Measurements from ENCODE around the gene EXOC3L2.
A peak's percentile ranks its signal among the peaks of the same experiment; 100 is the strongest.

Gene EXOC3L2

DNA sequence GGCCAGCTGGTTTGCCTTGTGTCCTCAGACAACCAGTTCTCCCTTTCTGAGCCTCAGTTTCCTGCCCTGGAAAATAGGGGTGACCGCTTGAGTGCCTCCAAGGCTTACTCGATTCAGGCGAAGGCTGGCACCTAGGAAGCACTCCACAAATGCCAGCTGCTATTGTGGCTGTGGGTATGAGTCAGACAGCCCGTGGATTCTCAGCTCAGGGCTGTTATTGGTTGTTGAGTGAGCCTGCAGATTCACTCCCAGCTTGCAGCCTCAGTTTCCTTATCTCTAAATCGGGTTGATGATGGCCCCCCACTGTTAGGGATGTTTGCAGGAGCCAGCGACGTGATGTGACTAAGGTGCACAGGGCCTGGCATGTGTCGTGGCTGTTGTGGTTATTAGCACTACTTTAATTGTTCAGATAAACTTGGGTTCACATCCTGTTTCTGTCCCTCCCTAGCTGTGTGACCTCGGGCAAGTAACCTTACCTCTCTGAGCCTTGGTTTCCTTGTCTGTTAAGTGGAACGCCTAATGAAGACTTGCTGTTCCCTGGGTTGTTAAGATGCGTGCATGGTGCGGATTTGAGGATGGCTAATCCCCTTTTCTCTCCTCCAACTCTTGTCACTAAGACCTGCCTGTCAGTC, 8.3 kb upstream of the EXOC3L2 start:
- H3K4me3 ChIP-seq (ENCODE audit: low read depth, low read length, poor library complexity, severe bottlenecking): no peak overlapping the region
- H3K4me2 ChIP-seq (ENCODE audit: low read length): peak overlapping the region; percentile 99; the same call in 1 of the 2 replicates
- H4K20me1 ChIP-seq (ENCODE audit: insufficient read depth, low read length): no peaks in the 10 kb centered on the region
- H3K27me3 ChIP-seq (ENCODE audit: insufficient read depth, low read length): no peaks in the 10 kb centered on the region
- H3K4me1 ChIP-seq (ENCODE audit: insufficient read depth, low read length, severe bottlenecking): peaks cover 36% of the 10 kb centered on the region
- H3K9me2 ChIP-seq (ENCODE audit: low read depth, low read length): no peaks in the 10 kb centered on the region
- H3F3A ChIP-seq (ENCODE audit: insufficient read depth, low read length): no peaks in the 10 kb centered on the region
- H3K9ac ChIP-seq (ENCODE audit: low read length): no peak overlapping the region
- no peak overlapping the region for H2AFZ ChIP-seq (ENCODE audit: low read length)
- TF ChIP-seq CTCF (IDR thresholded peaks at IDR 0.05; ENCODE audit: low read length): no peak
- TF ChIP-seq EZH2 (IDR thresholded peaks at IDR 0.05; ENCODE audit: borderline replicate concordance, low read length): no peak
- no peaks in the 10 kb centered on the region for H3K79me2 ChIP-seq (ENCODE audit: insufficient read depth, low read length)
- no peaks in the 10 kb centered on the region for H3K36me3 ChIP-seq (ENCODE audit: insufficient read depth, low read length)
- H3K9me3 ChIP-seq (ENCODE audit: low read length): no peaks in the 10 kb centered on the region
- H3K27ac ChIP-seq (ENCODE audit: low read depth, low read length, poor library complexity, severe bottlenecking): no peak overlapping the region

- H3K4me2 ChIP-seq (ENCODE audit: low read length): peak overlapping the region; percentile 99
- H3K4me1 ChIP-seq (ENCODE audit: insufficient read depth, low read length, severe bottlenecking): peaks cover 40% of the 10 kb centered on the region
- H3F3A ChIP-seq (ENCODE audit: insufficient read depth, low read length): no peaks in the 10 kb centered on the region
- peak; percentile 6; the same call in 1 of the 2 replicates for TF ChIP-seq CTCF (IDR thresholded peaks at IDR 0.05; ENCODE audit: low read length)
- no peak for TF ChIP-seq EZH2 (IDR thresholded peaks at IDR 0.05; ENCODE audit: borderline replicate concordance, low read length)
- H3K27ac ChIP-seq (ENCODE audit: low read depth, low read length, poor library complexity, severe bottlenecking): no peak overlapping the region
- no peaks in the 10 kb centered on the region for H3K27me3 ChIP-seq (ENCODE audit: insufficient read depth, low read length)
- no peaks in the 10 kb centered on the region for H3K79me2 ChIP-seq (ENCODE audit: insufficient read depth, low read length)
- no peak overlapping the region for H2AFZ ChIP-seq (ENCODE audit: low read length)
- H4K20me1 ChIP-seq (ENCODE audit: insufficient read depth, low read length): no peaks in the 10 kb centered on the region
- no peaks in the 10 kb centered on the region for H3K9me3 ChIP-seq (ENCODE audit: low read length)
- H3K36me3 ChIP-seq (ENCODE audit: insufficient read depth, low read length): no peaks in the 10 kb centered on the region
- H3K9ac ChIP-seq (ENCODE audit: low read length): peak overlapping the region; percentile 86
- H3K4me3 ChIP-seq (ENCODE audit: low read depth, low read length, poor library complexity, severe bottlenecking): peak overlapping the region; percentile 89
- H3K9me2 ChIP-seq (ENCODE audit: low read depth, low read length): no peaks in the 10 kb centered on the region
Observed at GRCh38 chr19:45251452-45252354, 6.5 kb upstream of the EXOC3L2 start.

GRCh38 chr19:45250832-45251451, 5.7 kb upstream of the EXOC3L2 start, which contains the start of gene MARK4:
TSS of gene MARK4 (plus strand) at chr19:45251271. CDS start at chr19:45251589, 318 bp downstream.
- H3K9me2 ChIP-seq (ENCODE audit: low read depth, low read length): no peaks in the 10 kb centered on the region
- H3K36me3 ChIP-seq (ENCODE audit: insufficient read depth, low read length): no peaks in the 10 kb centered on the region
- peaks cover 37% of the 10 kb centered on the region for H3K4me1 ChIP-seq (ENCODE audit: insufficient read depth, low read length, severe bottlenecking)
- no peaks in the 10 kb centered on the region for H3F3A ChIP-seq (ENCODE audit: insufficient read depth, low read length)
- H3K27me3 ChIP-seq (ENCODE audit: insufficient read depth, low read length): peaks cover 3% of the 10 kb centered on the region; the same call in 1 of the 2 replicates
- peak within 1 kb of the TSS; percentile 99 for H3K4me2 ChIP-seq (ENCODE audit: low read length)
- no peak within 1 kb of the TSS for H3K27ac ChIP-seq (ENCODE audit: low read depth, low read length, poor library complexity, severe bottlenecking)
- peak within 1 kb of the TSS; percentile 48 for H2AFZ ChIP-seq (ENCODE audit: low read length)
- no peaks in the 10 kb centered on the region for H3K9me3 ChIP-seq (ENCODE audit: low read length)
- H3K79me2 ChIP-seq (ENCODE audit: insufficient read depth, low read length): no peaks in the 10 kb centered on the region
- peak within 1 kb of the TSS; percentile 89 for H3K4me3 ChIP-seq (ENCODE audit: low read depth, low read length, poor library complexity, severe bottlenecking)
- TF ChIP-seq CTCF (IDR thresholded peaks at IDR 0.05; ENCODE audit: low read length): no peak
- TF ChIP-seq EZH2 (IDR thresholded peaks at IDR 0.05; ENCODE audit: borderline replicate concordance, low read length): no peak
- no peaks in the 10 kb centered on the region for H4K20me1 ChIP-seq (ENCODE audit: insufficient read depth, low read length)
- H3K9ac ChIP-seq (ENCODE audit: low read length): peak within 1 kb of the TSS; percentile 86

Data from OCI-LY1 (cell line).